HG03097 (cell line): ENCODE results near the gene HOMER1.
A peak's percentile ranks its signal among the peaks of the same experiment; 100 is the strongest.

Experiments
- ATAC-seq: cut with Tn5 transposase; IDR thresholded peaks from one replicate; pipeline ENCODE4 v1.9.1; 2021; ENCODE audit not compliant: unreplicated experiment, low FRiP score

HOMER1 gene

GRCh38 chr5:79513704-79514390, at the start of gene HOMER1:
TSS of gene HOMER1 (minus strand) at chr5:79514134. CDS start at chr5:79512774, 1,360 bp downstream.
- ATAC-seq = peak; percentile 48

GRCh38 chr5:79563247-79563590, 49.3 kb upstream of the HOMER1 start:
- ATAC-seq = no peak

- ATAC-seq = no peak
Measured at GRCh38 chr5:79562351-79563246, 48.7 kb upstream of the HOMER1 start.

GRCh38 chr5:79561525-79561893, 47.6 kb upstream of the HOMER1 start:
- ATAC-seq = no peak

- no peak for ATAC-seq
Measured at GRCh38 chr5:79560771-79561524, 47.0 kb upstream of the HOMER1 start.

GRCh38 chr5:79555418-79555817, 41.5 kb upstream of the HOMER1 start:
- no peak for ATAC-seq

- no peak for ATAC-seq
Measured at GRCh38 chr5:79552984-79553383, 39.0 kb upstream of the HOMER1 start.

GRCh38 chr5:79547982-79548381, 34.0 kb upstream of the HOMER1 start:
- no peak for ATAC-seq

- ATAC-seq = no peak
Measured at GRCh38 chr5:79547429-79547822, 33.5 kb upstream of the HOMER1 start.

GRCh38 chr5:79546782-79547428, 33.0 kb upstream of the HOMER1 start:
- no peak for ATAC-seq

- no peak for ATAC-seq
Measured at GRCh38 chr5:79544131-79544530, 30.2 kb upstream of the HOMER1 start.

- ATAC-seq = no peak
Measured at GRCh38 chr5:79540939-79541338, 27.0 kb upstream of the HOMER1 start.

- no peak for ATAC-seq
Measured at GRCh38 chr5:79536193-79536906, 22.4 kb upstream of the HOMER1 start.

- no peak for ATAC-seq
Measured at GRCh38 chr5:79535477-79536192, 21.7 kb upstream of the HOMER1 start.

GRCh38 chr5:79529110-79529509, 15.2 kb upstream of the HOMER1 start:
- ATAC-seq = no peak

GRCh38 chr5:79527431-79527830, 13.5 kb upstream of the HOMER1 start:
- no peak for ATAC-seq

- ATAC-seq = no peak
Measured at GRCh38 chr5:79526928-79527327, 13.0 kb upstream of the HOMER1 start.

GRCh38 chr5:79526493-79526892, 12.6 kb upstream of the HOMER1 start:
- no peak for ATAC-seq

GRCh38 chr5:79521156-79521555, 7.2 kb upstream of the HOMER1 start:
- no peak for ATAC-seq

- no peak for ATAC-seq
Measured at GRCh38 chr5:79518718-79519117, 4.8 kb upstream of the HOMER1 start.
